GM18511 (cell line): ENCODE measurements around the gene KCNS1.
"Not testable (repeated sequence)": the region's sequence is repeated elsewhere in the genome, so short reads cannot be mapped to it uniquely, and the experiment has no call there.

ENCODE experiments used
- ATAC-seq: cut with Tn5 transposase; IDR thresholded peaks from one replicate; pipeline ENCODE4 v1.9.1; 2021; ENCODE audit warnings: mild to moderate bottlenecking, moderate library complexity; ENCODE audit not compliant: unreplicated experiment

KCNS1 gene

GRCh38 chr20:45083127-45083526 lies 17.8 kb downstream of the KCNS1 start:
- ATAC-seq = no peak

- no peak for ATAC-seq
These were observed 18.5 kb downstream of the KCNS1 start for GRCh38 chr20:45082468-45082867.

- no peak for ATAC-seq
These were observed 19.9 kb downstream of the KCNS1 start for GRCh38 chr20:45080867-45081624.

- no peak for ATAC-seq
These were observed 23.4 kb downstream of the KCNS1 start for GRCh38 chr20:45077559-45077958.

- no peak for ATAC-seq
These were observed 27.7 kb downstream of the KCNS1 start for GRCh38 chr20:45073221-45073620.

- ATAC-seq = no peak
These were observed 28.9 kb downstream of the KCNS1 start for GRCh38 chr20:45072066-45072465.

- ATAC-seq = no peak
These were observed 29.8 kb downstream of the KCNS1 start for GRCh38 chr20:45070932-45071632.

- ATAC-seq = no peak
These were observed 31.7 kb downstream of the KCNS1 start for GRCh38 chr20:45069261-45069660.

- ATAC-seq = no peak
These were observed 33.4 kb downstream of the KCNS1 start for GRCh38 chr20:45067558-45067957.

GRCh38 chr20:45067087-45067486 lies 33.8 kb downstream of the KCNS1 start:
- ATAC-seq = no peak

- no peak for ATAC-seq
These were observed 34.6 kb downstream of the KCNS1 start for GRCh38 chr20:45066372-45066771.

- no peak for ATAC-seq
These were observed 36.1 kb downstream of the KCNS1 start for GRCh38 chr20:45064812-45065211.

- not testable (repeated sequence) for ATAC-seq
These were observed 37.8 kb downstream of the KCNS1 start for GRCh38 chr20:45063107-45063506.

GRCh38 chr20:45061244-45061643 lies 39.7 kb downstream of the KCNS1 start:
- ATAC-seq = no peak

- ATAC-seq = no peak
These were observed 40.6 kb downstream of the KCNS1 start for GRCh38 chr20:45060294-45060693.

GRCh38 chr20:45059022-45059728 lies 41.8 kb downstream of the KCNS1 start:
- ATAC-seq = no peak

GRCh38 chr20:45058168-45058850 lies 42.6 kb downstream of the KCNS1 start:
- ATAC-seq = no peak

- no peak for ATAC-seq
These were observed 44.3 kb downstream of the KCNS1 start for GRCh38 chr20:45056473-45057173.

- no peak for ATAC-seq
These were observed 45.9 kb downstream of the KCNS1 start for GRCh38 chr20:45055056-45055455.
